PFSK-1 (cell line): ENCODE measurements around the gene TMEM271.

Experiments used
- FOXP2 ChIP-seq: optimal IDR thresholded peaks from 2 replicates; pipeline ENCODE3; 2011; ENCODE audit warnings: borderline replicate concordance, control low read depth, inconsistent platforms; ENCODE audit not compliant: insufficient read depth; ENCODE audit errors: extremely low read length, extremely low read depth
- POLR2AphosphoS5 ChIP-seq: IDR thresholded peaks from 2 replicates; pipeline ENCODE4 v1.6.1; 2012; ENCODE audit warnings: low read depth, mild to moderate bottlenecking, control low read depth, low read length, moderate library complexity
- REST ChIP-seq, 2 experiments: IDR thresholded peaks; 2 replicates each; pipeline versions ENCODE4 v1.6.1 to v1.8.0; 2011 to 2012; ENCODE audit warnings: low read depth in 2 of 2, low read length in 2 of 2, control low read depth in 1 of 2, inconsistent platforms in 1 of 2, mild to moderate bottlenecking in 1 of 2, moderate library complexity in 1 of 2; ENCODE audit not compliant: insufficient read depth in 1 of 2
- SIN3A ChIP-seq: IDR thresholded peaks from 2 replicates; pipeline ENCODE4 v1.6.1; 2012; ENCODE audit warnings: mild to moderate bottlenecking, low read length, moderate library complexity, borderline replicate concordance; ENCODE audit not compliant: insufficient read depth
- TAF1 ChIP-seq: IDR thresholded peaks from 2 replicates; pipeline ENCODE4 v1.6.1; 2012; ENCODE audit warnings: low read length, control low read depth, borderline replicate concordance; ENCODE audit not compliant: insufficient read depth

TMEM271 gene

GRCh38 chr4:538542-539142, 37.5 kb downstream of the TMEM271 start:
- no peak for TF ChIP-seq TAF1
- no peak for TF ChIP-seq REST (IDR thresholded peaks at IDR 0.05; ENCODE audit: insufficient read depth in 1 of 2, low read depth in 2 of 2, low read length in 2 of 2)
- no peak for TF ChIP-seq POLR2AphosphoS5
- TF ChIP-seq SIN3A: no peak
- TF ChIP-seq FOXP2: no peak

- no peak for TF ChIP-seq REST (IDR thresholded peaks at IDR 0.05; ENCODE audit: insufficient read depth in 1 of 2, low read depth in 2 of 2, low read length in 2 of 2)
- no peak for TF ChIP-seq FOXP2
These were observed 38.4 kb downstream of the TMEM271 start for GRCh38 chr4:537436-538264.

- TF ChIP-seq SIN3A (no peak), TAF1 (no peak)
These were observed 39.6 kb downstream of the TMEM271 start for GRCh38 chr4:536351-536972.

- TF ChIP-seq POLR2AphosphoS5: no peak
- TF ChIP-seq REST (IDR thresholded peaks at IDR 0.05; ENCODE audit: insufficient read depth in 1 of 2, low read depth in 2 of 2, low read length in 2 of 2): no peak
- no peak for TF ChIP-seq SIN3A
- TF ChIP-seq FOXP2: no peak
- TF ChIP-seq TAF1: no peak
These were observed 40.2 kb downstream of the TMEM271 start for GRCh38 chr4:535924-536281.

- TF ChIP-seq TAF1 (no peak), POLR2AphosphoS5 (no peak), FOXP2 (no peak), REST (IDR thresholded peaks at IDR 0.05; ENCODE audit: insufficient read depth in 1 of 2, low read depth in 2 of 2, low read length in 2 of 2) (no peak), SIN3A (no peak)
These were observed 40.7 kb downstream of the TMEM271 start for GRCh38 chr4:535181-535923.
